ENCODE results near the gene UTP11.

UTP11 gene

DNA sequence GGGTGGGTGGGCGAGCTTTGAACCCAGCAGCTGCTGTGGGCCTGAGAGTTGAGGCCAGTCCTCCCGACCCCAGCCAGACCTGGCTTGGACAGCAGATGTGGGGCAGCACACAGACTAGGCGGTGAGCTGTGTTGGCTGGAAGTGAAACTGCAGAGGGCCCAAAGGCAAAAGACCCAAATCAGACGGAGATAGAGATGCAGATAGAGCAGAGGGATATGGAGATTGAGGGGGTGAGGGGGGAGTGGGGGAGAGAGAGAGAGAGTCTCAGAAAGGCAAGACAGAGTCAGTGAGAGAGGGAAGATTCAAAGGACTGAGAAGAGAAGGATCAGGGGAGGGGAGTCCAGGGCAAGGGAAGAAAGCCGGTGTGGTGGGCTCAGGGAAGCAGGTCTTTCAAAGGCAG lies 51.1 kb downstream of the UTP11 start:
- no peak overlapping the region for H3K27ac ChIP-seq
- TF ChIP-seq, protein P1, sequence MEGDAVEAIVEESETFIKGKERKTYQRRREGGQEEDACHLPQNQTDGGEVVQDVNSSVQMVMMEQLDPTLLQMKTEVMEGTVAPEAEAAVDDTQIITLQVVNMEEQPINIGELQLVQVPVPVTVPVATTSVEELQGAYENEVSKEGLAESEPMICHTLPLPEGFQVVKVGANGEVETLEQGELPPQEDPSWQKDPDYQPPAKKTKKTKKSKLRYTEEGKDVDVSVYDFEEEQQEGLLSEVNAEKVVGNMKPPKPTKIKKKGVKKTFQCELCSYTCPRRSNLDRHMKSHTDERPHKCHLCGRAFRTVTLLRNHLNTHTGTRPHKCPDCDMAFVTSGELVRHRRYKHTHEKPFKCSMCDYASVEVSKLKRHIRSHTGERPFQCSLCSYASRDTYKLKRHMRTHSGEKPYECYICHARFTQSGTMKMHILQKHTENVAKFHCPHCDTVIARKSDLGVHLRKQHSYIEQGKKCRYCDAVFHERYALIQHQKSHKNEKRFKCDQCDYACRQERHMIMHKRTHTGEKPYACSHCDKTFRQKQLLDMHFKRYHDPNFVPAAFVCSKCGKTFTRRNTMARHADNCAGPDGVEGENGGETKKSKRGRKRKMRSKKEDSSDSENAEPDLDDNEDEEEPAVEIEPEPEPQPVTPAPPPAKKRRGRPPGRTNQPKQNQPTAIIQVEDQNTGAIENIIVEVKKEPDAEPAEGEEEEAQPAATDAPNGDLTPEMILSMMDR (conservative IDR thresholded peaks at IDR 0.05), result no peak

DNA sequence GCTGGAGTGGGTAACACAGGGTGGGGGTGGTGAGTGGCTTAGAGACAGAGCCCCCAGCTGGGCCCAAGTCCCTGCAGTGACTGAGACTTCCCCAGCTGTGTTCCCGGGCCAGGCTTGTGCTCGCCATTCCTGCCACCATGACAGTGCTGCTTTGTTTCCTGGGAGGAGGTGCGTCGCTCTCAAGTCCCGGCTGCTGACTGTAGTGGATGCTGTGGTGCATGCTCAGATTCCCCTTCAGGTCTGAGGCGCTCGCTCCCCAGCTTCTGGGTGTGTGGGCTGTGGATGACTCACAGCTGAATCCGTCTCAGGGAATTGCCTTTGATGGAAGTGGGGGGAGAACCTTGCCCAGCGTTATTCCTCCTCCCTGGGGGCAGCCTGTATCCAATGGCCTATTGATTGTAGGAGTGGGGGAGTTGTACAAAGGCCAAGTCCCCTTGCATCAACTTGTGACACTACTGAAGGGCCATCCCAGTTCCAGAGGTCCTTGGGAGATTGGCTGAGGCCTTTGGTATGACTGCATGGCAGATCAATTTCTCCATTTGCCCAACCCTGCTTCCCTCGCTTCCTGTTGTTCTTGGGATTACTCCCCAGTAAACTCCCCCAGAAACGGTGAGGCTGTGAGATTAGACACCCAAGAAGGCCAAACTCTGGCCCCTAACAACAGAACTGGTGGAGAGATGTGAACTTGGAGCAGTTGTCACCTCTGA lies 51.8 kb downstream of the UTP11 start:
- H3K27ac ChIP-seq, result no peak overlapping the region
- TF ChIP-seq, protein P1 (conservative IDR thresholded peaks at IDR 0.05), result no peak

DNA sequence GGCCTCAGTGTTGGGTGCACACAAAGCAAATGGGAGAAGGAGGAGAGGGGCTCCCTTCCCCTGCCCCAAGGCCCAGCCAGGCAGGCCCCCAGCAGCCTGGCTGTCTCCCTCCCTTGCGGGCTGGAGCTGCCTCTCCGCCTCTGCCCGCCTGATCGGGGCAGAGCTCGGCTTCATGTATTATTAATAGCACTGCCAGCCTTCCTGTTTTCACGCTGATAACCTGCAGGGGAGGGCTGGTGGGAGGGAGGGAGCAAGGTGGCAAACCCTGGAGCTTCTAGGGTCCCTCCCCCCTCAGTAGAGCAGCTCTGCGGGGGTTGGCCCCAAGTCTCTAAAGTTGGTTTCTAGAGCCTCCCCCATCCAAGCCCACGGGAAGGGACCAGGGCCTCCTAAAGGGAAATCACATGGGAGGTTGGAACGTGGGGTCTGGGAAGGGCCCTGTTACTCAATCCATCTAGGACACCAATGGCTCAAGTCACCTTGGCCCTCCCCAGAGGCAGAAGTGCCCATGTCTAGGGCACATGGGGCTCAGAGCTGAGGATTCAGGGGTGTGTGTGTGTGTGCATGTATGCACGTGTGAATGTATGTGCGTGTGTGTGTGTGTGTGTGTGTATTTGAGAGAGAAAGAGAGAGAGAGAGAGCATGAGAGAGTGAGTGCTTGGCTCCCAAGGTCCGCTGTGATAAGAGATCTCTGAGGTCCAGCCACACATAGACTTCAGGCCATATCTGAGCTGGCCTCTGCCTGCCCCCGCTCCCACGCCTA lies 55.9 kb downstream of the UTP11 start:
- no peak overlapping the region for H3K27ac ChIP-seq
- TF ChIP-seq, protein P1 (conservative IDR thresholded peaks at IDR 0.05), result no peak

DNA sequence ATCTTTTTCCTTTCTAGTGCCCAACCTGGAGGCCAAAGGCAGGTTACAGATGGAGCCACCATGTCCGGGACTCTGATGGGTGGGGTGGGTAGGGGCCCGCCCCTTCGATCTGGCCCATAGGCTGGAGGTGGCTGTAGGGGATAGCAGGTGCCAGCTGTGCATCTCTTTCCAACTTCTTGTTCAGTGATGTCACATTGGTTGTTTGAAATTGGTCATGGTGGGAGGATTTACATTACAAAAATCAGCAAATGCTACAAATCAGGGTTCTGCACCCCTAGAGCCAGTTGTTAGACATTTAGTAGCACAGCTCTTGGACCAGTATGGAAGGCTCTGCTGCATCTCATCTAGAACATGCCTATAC lies 56.4 kb downstream of the UTP11 start:
- no peak overlapping the region for H3K27ac ChIP-seq
- TF ChIP-seq, protein P1 (conservative IDR thresholded peaks at IDR 0.05), result no peak

DNA sequence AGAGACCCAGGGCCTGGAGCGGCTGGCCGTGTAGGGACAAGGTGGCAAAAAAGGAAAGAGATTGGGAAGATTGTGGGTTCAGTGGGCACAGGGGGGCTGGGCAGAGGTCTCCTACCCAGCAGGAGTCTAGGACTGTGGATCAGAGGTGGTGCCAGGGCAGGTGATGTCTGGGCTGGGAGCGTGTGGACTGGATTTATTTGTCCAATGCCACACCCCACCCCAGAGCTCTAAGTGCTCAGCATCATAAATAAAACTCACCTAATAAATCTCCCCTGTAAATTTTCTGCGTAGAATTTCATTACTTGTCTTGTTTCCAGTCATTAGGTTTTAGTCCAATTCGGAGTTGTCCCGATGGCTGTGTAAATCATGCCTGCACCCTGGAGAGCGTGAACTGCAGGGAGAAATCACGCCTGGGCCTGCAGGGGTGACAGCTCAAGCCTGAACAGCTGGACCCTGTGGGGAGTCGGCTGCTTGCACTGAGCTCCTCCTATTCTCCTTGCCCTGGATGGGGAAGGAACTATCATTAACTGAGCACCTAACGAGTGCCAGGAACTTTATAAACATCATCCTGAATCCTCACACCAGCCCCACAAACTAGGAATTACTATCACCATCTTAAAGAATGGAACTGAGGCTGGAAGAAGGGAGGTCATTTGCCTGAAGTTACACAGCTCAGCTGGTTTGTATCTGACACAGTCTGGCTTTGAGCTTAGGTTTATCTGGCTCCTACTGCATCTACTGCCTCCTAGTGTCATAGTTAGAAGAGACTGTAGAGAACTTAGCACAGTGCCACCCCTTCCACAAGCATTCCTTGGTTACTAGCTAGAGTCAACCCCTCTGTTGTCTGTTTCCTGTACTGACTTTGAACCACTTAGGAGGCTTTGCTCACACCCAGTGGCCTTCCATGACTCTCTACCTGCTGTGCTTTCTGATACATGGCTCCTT lies 59.0 kb downstream of the UTP11 start:
- no peak overlapping the region for H3K27ac ChIP-seq
- TF ChIP-seq, protein P1 (conservative IDR thresholded peaks at IDR 0.05), result 0 out of 2 replicates have a peak, but pooled peaks have one; percentile 7

DNA sequence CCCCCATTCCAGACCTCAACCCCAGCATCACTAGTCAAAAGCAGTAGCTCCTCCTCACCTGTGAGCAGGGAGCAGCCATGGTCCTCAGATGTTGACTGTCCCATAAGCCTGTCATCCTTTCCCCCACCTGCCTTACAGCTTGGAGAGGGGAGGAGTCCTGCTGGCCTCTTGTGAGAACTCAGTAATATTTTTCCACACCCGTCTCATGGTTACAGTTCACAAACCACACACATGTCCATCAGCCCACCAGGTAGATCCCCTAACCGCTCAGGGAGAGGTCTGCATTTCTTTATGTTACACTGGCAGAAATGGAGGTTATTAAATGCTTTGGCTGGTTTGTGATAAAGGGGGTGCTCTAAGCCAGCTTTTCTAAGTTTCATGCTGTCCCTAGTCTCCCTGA lies 60.3 kb downstream of the UTP11 start:
- TF ChIP-seq, protein P1 (conservative IDR thresholded peaks at IDR 0.05), result no peak
- H3K27ac ChIP-seq, result no peak overlapping the region
